Iris pigment epithelial cell (primary cell): Measurements from ENCODE around the gene MVK.
A peak's percentile ranks its signal among the peaks of the same experiment; 100 is the strongest.

Source experiments
- DNase-seq: peaks from one replicate; pipeline ENCODE4 v3.0.0-alpha.2; 2011; ENCODE audit warnings: low read depth

Gene MVK

GRCh38 chr12:109609342-109609741 is 35.7 kb downstream of the MVK start:
- no peak for DNase-seq

- DNase-seq: no peak
These were observed 36.9 kb downstream of the MVK start for GRCh38 chr12:109610523-109610922.

- DNase-seq: no peak
These were observed 37.6 kb downstream of the MVK start for GRCh38 chr12:109611223-109611622.

- DNase-seq: no peak
These were observed 38.4 kb downstream of the MVK start for GRCh38 chr12:109612003-109612402.

GRCh38 chr12:109612975-109613502 is 39.4 kb downstream of the MVK start:
- DNase-seq: peak; percentile 22

- DNase-seq: no peak
These were observed 40.3 kb downstream of the MVK start for GRCh38 chr12:109613649-109614455.

GRCh38 chr12:109615556-109616229 is 42.1 kb downstream of the MVK start:
- no peak for DNase-seq

GRCh38 chr12:109617491-109617890 is 43.9 kb downstream of the MVK start:
- DNase-seq: no peak

- no peak for DNase-seq
These were observed 44.5 kb downstream of the MVK start for GRCh38 chr12:109618082-109618481.

- no peak for DNase-seq
These were observed 45.5 kb downstream of the MVK start for GRCh38 chr12:109619002-109619604.

GRCh38 chr12:109621211-109621694 is 47.7 kb downstream of the MVK start:
- DNase-seq: no peak

- DNase-seq: no peak
These were observed 48.3 kb downstream of the MVK start for GRCh38 chr12:109621901-109622364.

- DNase-seq: no peak
These were observed 50.9 kb downstream of the MVK start for GRCh38 chr12:109624467-109624866.

- peak; percentile 60 for DNase-seq
These were observed 51.6 kb downstream of the MVK start for GRCh38 chr12:109625131-109625559.

- DNase-seq: no peak
These were observed 52.3 kb downstream of the MVK start for GRCh38 chr12:109625749-109626377.

- no peak for DNase-seq
These were observed 53.0 kb downstream of the MVK start for GRCh38 chr12:109626378-109627115.

GRCh38 chr12:109627633-109628032 is 54.0 kb downstream of the MVK start:
- no peak for DNase-seq

GRCh38 chr12:109630107-109630506 is 56.5 kb downstream of the MVK start:
- DNase-seq: no peak

GRCh38 chr12:109630815-109631214 is 57.2 kb downstream of the MVK start:
- no peak for DNase-seq

GRCh38 chr12:109631302-109631701 is 57.7 kb downstream of the MVK start:
- no peak for DNase-seq

- no peak for DNase-seq
These were observed 58.2 kb downstream of the MVK start for GRCh38 chr12:109631751-109632150.
